Measurements from ENCODE around the gene ERC2. TPM values are rescaled to one million over a fixed set of nuclear protein-coding genes. Genes with fewer than 3 reads are reported as not detected.

ERC2 gene
- polyA plus RNA-seq, 3 donors, result not detected

GRCh38 chr3:55636300-55637195, 831.7 kb downstream of the ERC2 start:
- H3K27me3 Mint-ChIP-seq (ENCODE audit: low read depth in 3 of 3), result peaks cover 9 to 14% (median 10%) of the 10 kb centered on the region in 3 donors
- H3K4me2 ChIP-seq (replicated peaks; ENCODE audit: extremely low read depth, low read length, poor library complexity, severe bottlenecking), result no peak overlapping the region
- TF ChIP-seq CTCF (IDR thresholded peaks at IDR 0.05), result no peak
- no peak overlapping the region for H3K27ac ChIP-seq (ENCODE audit: low read depth in 1 of 2, low read length in 2 of 2)
- no peak overlapping the region for H3K4me3 Mint-ChIP-seq
- intact Hi-C loops (cut with micrococcal nuclease), result loop anchor here in 1 of 2 donors (5.0 kb wide), 1 partner anchor 39 kb away; no protein-coding TSS in a partner anchor
- no peak overlapping the region for H3K4me3 ChIP-seq (replicated peaks in 1 of 3; ENCODE audit: low read depth in 2 of 3, low read length in 3 of 3)
- no peaks in the 10 kb centered on the region for H3K36me3 ChIP-seq (replicated peaks in 1 of 2; ENCODE audit: control insufficient read depth in 1 of 2, insufficient read depth in 2 of 2, low read length in 2 of 2)
- DNase-seq, result no peak
- peaks cover 20 to 22% of the 10 kb centered on the region in 2 donors for H3K4me1 ChIP-seq (ENCODE audit: control insufficient read depth in 1 of 2, insufficient read depth in 2 of 2, low read length in 2 of 2)
- WGBS (ENCODE audit: insufficient coverage), result 83% methylated on average over 6 of the region's 9 CpGs
- no peak overlapping the region for H3K27ac Mint-ChIP-seq
- H2AFZ ChIP-seq (ENCODE audit: insufficient read depth, low read depth, low read length, poor library complexity, severe bottlenecking), result no peak overlapping the region
- H3K9ac ChIP-seq (ENCODE audit: insufficient read depth, low read length, poor library complexity, severe bottlenecking), result no peak overlapping the region
- H3K27me3 ChIP-seq (ENCODE audit: control insufficient read depth in 2 of 2, insufficient read depth in 2 of 2, low read length in 2 of 2), result no peaks in the 10 kb centered on the region
- peaks cover 19% of the 10 kb centered on the region for H3K4me1 Mint-ChIP-seq
- no peaks in the 10 kb centered on the region for H3K79me2 ChIP-seq (ENCODE audit: insufficient read depth, low read length)
- no peaks in the 10 kb centered on the region for H3K36me3 Mint-ChIP-seq
- H3K9me3 Mint-ChIP-seq, result peaks cover 0 to 2% (median 0%) of the 10 kb centered on the region in 7 donors
- H3K9me3 ChIP-seq (replicated peaks in 1 of 2; ENCODE audit: control insufficient read depth in 1 of 2, insufficient read depth in 1 of 2, low read length in 2 of 2), result no peaks in the 10 kb centered on the region
- H4K20me1 ChIP-seq (ENCODE audit: insufficient read depth, low read length), result no peaks in the 10 kb centered on the region

GRCh38 chr3:55634345-55634744, 833.9 kb downstream of the ERC2 start:
- H3K9ac ChIP-seq (ENCODE audit: insufficient read depth, low read length, poor library complexity, severe bottlenecking), result no peak overlapping the region
- intact Hi-C loops (cut with micrococcal nuclease), result no loop called here
- peaks cover 13 to 14% of the 10 kb centered on the region in 2 donors for H3K4me1 ChIP-seq (ENCODE audit: control insufficient read depth in 1 of 2, insufficient read depth in 2 of 2, low read length in 2 of 2)
- H3K4me2 ChIP-seq (replicated peaks; ENCODE audit: extremely low read depth, low read length, poor library complexity, severe bottlenecking), result no peak overlapping the region
- Mint-ChIP-seq H3K27me3 (ENCODE audit: low read depth in 3 of 3) (peaks cover 4 to 11% (median 9%) of the 10 kb centered on the region in 3 donors), H3K36me3 (peaks cover 0 to 3% of the 10 kb centered on the region in 2 donors), H3K4me3 (no peak overlapping the region), H3K9me3 (peaks cover 0 to 2% (median 0%) of the 10 kb centered on the region in 7 donors), H3K4me1 (peaks cover 13% of the 10 kb centered on the region), H3K27ac (no peak overlapping the region)
- H3K36me3 ChIP-seq (replicated peaks in 1 of 2; ENCODE audit: control insufficient read depth in 1 of 2, insufficient read depth in 2 of 2, low read length in 2 of 2), result no peaks in the 10 kb centered on the region
- no peak overlapping the region for H3K4me3 ChIP-seq (replicated peaks in 1 of 3; ENCODE audit: low read depth in 2 of 3, low read length in 3 of 3)
- no peak for TF ChIP-seq CTCF (IDR thresholded peaks at IDR 0.05)
- no peaks in the 10 kb centered on the region for H3K27me3 ChIP-seq (ENCODE audit: control insufficient read depth in 2 of 2, insufficient read depth in 2 of 2, low read length in 2 of 2)
- H3K79me2 ChIP-seq (ENCODE audit: insufficient read depth, low read length), result no peaks in the 10 kb centered on the region
- H3K27ac ChIP-seq (ENCODE audit: low read depth in 1 of 2, low read length in 2 of 2), result no peak overlapping the region
- no peaks in the 10 kb centered on the region for H4K20me1 ChIP-seq (ENCODE audit: insufficient read depth, low read length)
- 100% methylated on average over 1 of the region's 6 CpGs for WGBS (ENCODE audit: insufficient coverage)
- H3K9me3 ChIP-seq (replicated peaks in 1 of 2; ENCODE audit: control insufficient read depth in 1 of 2, insufficient read depth in 1 of 2, low read length in 2 of 2), result no peaks in the 10 kb centered on the region
- no peak overlapping the region for H2AFZ ChIP-seq (ENCODE audit: insufficient read depth, low read depth, low read length, poor library complexity, severe bottlenecking)
- DNase-seq, result no peak

Measured in CD14-positive monocyte (primary cell).